ENCODE measurements around the gene CDRT4.

GRCh38 chr17:15431196-15431595 is 36.2 kb downstream of the CDRT4 start:
- TF ChIP-seq CTCF (IDR thresholded peaks at IDR 0.05) (no peak), POLR2A (IDR thresholded peaks at IDR 0.05) (no peak)
